OCI-LY1 (cell line): ENCODE results near the gene ZIC1.

ENCODE experiments used
- H2AFZ ChIP-seq: fragments of 200-600 bp; sonication (generic), shearing (Covaris generic); 2 replicates; pipeline ENCODE4 v1.6.0; 2014; ENCODE audit warnings: antibody characterized with exemption, mild to moderate bottlenecking, low read length
- H3F3A ChIP-seq: fragments of 200-600 bp; sonication (generic), shearing (Covaris generic); 2 replicates; pipeline ENCODE4 v1.6.0; 2014; ENCODE audit warnings: mild to moderate bottlenecking, antibody characterized with exemption, low read length, moderate library complexity; ENCODE audit not compliant: insufficient read depth
- H3K27ac ChIP-seq: fragments of 200-600 bp; sonication (generic); 2 replicates; pipeline ENCODE4 v1.5.1; 2014; ENCODE audit warnings: low read length, mixed run types, mild to moderate bottlenecking, low read depth; ENCODE audit not compliant: poor library complexity, severe bottlenecking
- H3K27me3 ChIP-seq: fragments of 200-600 bp; sonication (generic); 2 replicates; pipeline ENCODE4 v1.6.0; 2014; ENCODE audit warnings: antibody characterized with exemption, mild to moderate bottlenecking, low read length, moderate library complexity; ENCODE audit not compliant: insufficient read depth
- H3K36me3 ChIP-seq: fragments of 200-600 bp; sonication (generic); 2 replicates; pipeline ENCODE4 v1.6.1; 2014; ENCODE audit warnings: mild to moderate bottlenecking, antibody characterized with exemption, low read length, moderate library complexity, mixed read lengths; ENCODE audit not compliant: insufficient read depth
- H3K4me1 ChIP-seq: fragments of 200-600 bp; sonication (generic); 2 replicates; pipeline ENCODE4 v1.5.1; 2014; ENCODE audit warnings: mild to moderate bottlenecking, low read length, moderate library complexity; ENCODE audit not compliant: insufficient read depth, severe bottlenecking
- H3K4me2 ChIP-seq: fragments of 200-600 bp; sonication (generic), shearing (Covaris generic); 2 replicates; pipeline ENCODE4 v1.6.1; 2014; ENCODE audit warnings: low read length
- H3K4me3 ChIP-seq: fragments of 200-600 bp; sonication (generic); 2 replicates; pipeline ENCODE4 v1.5.1; 2014; ENCODE audit warnings: low read length, low read depth, mild to moderate bottlenecking, mixed read lengths; ENCODE audit not compliant: poor library complexity, severe bottlenecking
- H3K79me2 ChIP-seq: fragments of 200-600 bp; shearing (Covaris generic); 2 replicates; pipeline ENCODE4 v1.6.1; 2016; ENCODE audit warnings: mixed run types, low read length, mixed read lengths; ENCODE audit not compliant: insufficient read depth
- H3K9ac ChIP-seq: fragments of 200-600 bp; sonication (generic), shearing (Covaris generic); 2 replicates; pipeline ENCODE4 v1.6.1; 2014; ENCODE audit warnings: mild to moderate bottlenecking, low read length, mixed read lengths
- H3K9me2 ChIP-seq: fragments of 200-600 bp; sonication (generic), shearing (Covaris generic); 2 replicates; pipeline ENCODE4 v1.6.1; 2014; ENCODE audit warnings: low read depth, mild to moderate bottlenecking, low read length, mixed read lengths
- H3K9me3 ChIP-seq: fragments of 200-600 bp; shearing (Covaris generic); 2 replicates; pipeline ENCODE4 v1.6.1; 2014; ENCODE audit warnings: low read length, mixed read lengths
- H4K20me1 ChIP-seq: fragments of 200-600 bp; sonication (generic), shearing (Covaris generic); 2 replicates; pipeline ENCODE4 v1.6.0; 2016; ENCODE audit warnings: mild to moderate bottlenecking, low read length; ENCODE audit not compliant: insufficient read depth
- CTCF ChIP-seq: fragments of 200-600 bp; sonication (generic), shearing (Covaris generic); IDR thresholded peaks from 2 replicates; pipeline ENCODE4 v1.5.1; 2017; ENCODE audit warnings: mild to moderate bottlenecking, antibody characterized with exemption, low read length, moderate library complexity, mixed read lengths
- EZH2 ChIP-seq: fragments of 200-600 bp; sonication (generic), shearing (Covaris generic); IDR thresholded peaks from 2 replicates; pipeline ENCODE4 v1.8.0; 2017; ENCODE audit warnings: borderline replicate concordance, mixed run types, mild to moderate bottlenecking, antibody characterized with exemption, low read length, moderate library complexity, mixed read lengths

Gene ZIC1

GRCh38 chr3:147397875-147398812 lies 11.0 kb upstream of the ZIC1 start:
- no peak overlapping the region for H3K27ac ChIP-seq
- H3K4me1 ChIP-seq = no peaks in the 10 kb centered on the region
- H3K4me2 ChIP-seq = no peak overlapping the region
- H2AFZ ChIP-seq = no peak overlapping the region
- H3K9me3 ChIP-seq = no peaks in the 10 kb centered on the region
- no peaks in the 10 kb centered on the region for H3F3A ChIP-seq
- no peaks in the 10 kb centered on the region for H3K9me2 ChIP-seq
- no peak overlapping the region for H3K9ac ChIP-seq
- H4K20me1 ChIP-seq = no peaks in the 10 kb centered on the region
- H3K4me3 ChIP-seq = no peak overlapping the region
- TF ChIP-seq EZH2 (no peak), CTCF (no peak)
- no peaks in the 10 kb centered on the region for H3K79me2 ChIP-seq
- H3K27me3 ChIP-seq = no peaks in the 10 kb centered on the region
- H3K36me3 ChIP-seq = no peaks in the 10 kb centered on the region

- Histone ChIP-seq H3K9me2 (no peaks in the 10 kb centered on the region), H4K20me1 (no peaks in the 10 kb centered on the region), H2AFZ (no peak overlapping the region), H3K4me3 (no peak overlapping the region), H3K4me1 (no peaks in the 10 kb centered on the region), H3K36me3 (no peaks in the 10 kb centered on the region), H3K27ac (no peak overlapping the region), H3K9me3 (no peaks in the 10 kb centered on the region), H3K4me2 (no peak overlapping the region), H3K9ac (no peak overlapping the region), H3F3A (no peaks in the 10 kb centered on the region), H3K79me2 (no peaks in the 10 kb centered on the region), H3K27me3 (0 out of 2 replicates have a peak, but pooled peaks cover 7% of the 10 kb centered on the region)
- TF ChIP-seq EZH2 = no peak
- TF ChIP-seq CTCF = no peak
Observed at GRCh38 chr3:147398813-147399534, 10.2 kb upstream of the ZIC1 start.

- Histone ChIP-seq H2AFZ (no peak overlapping the region), H3K9me2 (no peaks in the 10 kb centered on the region), H3K27me3 (0 out of 2 replicates have a peak, but pooled peaks cover 10% of the 10 kb centered on the region), H4K20me1 (no peaks in the 10 kb centered on the region), H3F3A (no peaks in the 10 kb centered on the region), H3K9me3 (no peaks in the 10 kb centered on the region), H3K27ac (no peak overlapping the region), H3K36me3 (no peaks in the 10 kb centered on the region), H3K4me1 (no peaks in the 10 kb centered on the region), H3K79me2 (no peaks in the 10 kb centered on the region), H3K4me2 (no peak overlapping the region), H3K9ac (no peak overlapping the region), H3K4me3 (no peak overlapping the region)
- TF ChIP-seq CTCF (no peak), EZH2 (no peak)
Observed at GRCh38 chr3:147400111-147400510, 9.1 kb upstream of the ZIC1 start.
